SK-N-SH (cell line): ENCODE data around the gene ALKBH8.

ENCODE experiments used
- CTCF ChIP-seq: fragments of 200-600 bp; sonication (generic); IDR thresholded peaks from 2 replicates; pipeline ENCODE4 v1.6.1; 2017; ENCODE audit warnings: antibody characterized with exemption, mild to moderate bottlenecking, moderate library complexity
- TAF1 ChIP-seq: IDR thresholded peaks from 2 replicates; pipeline ENCODE4 v1.6.1; 2012; ENCODE audit warnings: low read depth, mild to moderate bottlenecking, low read length, moderate library complexity, borderline replicate concordance

- TF ChIP-seq CTCF (no peak), TAF1 (no peak)
Observed at GRCh38 chr11:107545101-107545514, 20.4 kb downstream of the ALKBH8 start.
